Adrenal gland (tissue), 5 donors: Measurements from ENCODE around the gene FLT3LG.

Experiments used
- CTCF ChIP-seq, 6 experiments: fragments of 450-650 bp in 4 of 6; fragments of 200-600 bp in 2 of 6; sonication (generic) in 1 of 6; IDR thresholded peaks; 1 replicate in 5 of 6; 2 replicates in 1 of 6; pipeline versions ENCODE4 v1.5.1 to v1.8.0; 2016 to 2021; ENCODE audit warnings: antibody characterized with exemption in 6 of 6, mild to moderate bottlenecking in 2 of 6, moderate library complexity in 1 of 6
- POLR2A ChIP-seq, 2 donors: fragments of 450-650 bp; IDR thresholded peaks; one replicate each; pipeline ENCODE4 v1.6.1; 2017; ENCODE audit warnings: antibody characterized with exemption in 2 of 2, mild to moderate bottlenecking in 2 of 2, moderate library complexity in 1 of 2
- donor health status: DM: no; HTN: no; CAD: no.

GRCh38 chr19:49451430-49452181 is 22.4 kb upstream of the FLT3LG start, which contains the start of gene PIH1D1:
- TF ChIP-seq CTCF (IDR thresholded peaks at IDR 0.05) (peak in 3 of 6 experiments; percentile 15 to 34 (median 25)), POLR2A (IDR thresholded peaks at IDR 0.05) (peak in 1 of 2 donors; percentile 66)
